PFSK-1 (cell line): Measurements from ENCODE around the gene UMODL1.

Experiments
- POLR2AphosphoS5 ChIP-seq: IDR thresholded peaks from 2 replicates; pipeline ENCODE4 v1.6.1; 2012; ENCODE audit warnings: low read depth, mild to moderate bottlenecking, control low read depth, low read length, moderate library complexity
- REST ChIP-seq, 2 experiments: IDR thresholded peaks; 2 replicates each; pipeline versions ENCODE4 v1.6.1 to v1.8.0; 2011 to 2012; ENCODE audit warnings: low read depth in 2 of 2, low read length in 2 of 2, control low read depth in 1 of 2, inconsistent platforms in 1 of 2, mild to moderate bottlenecking in 1 of 2, moderate library complexity in 1 of 2; ENCODE audit not compliant: insufficient read depth in 1 of 2
- SIN3A ChIP-seq: IDR thresholded peaks from 2 replicates; pipeline ENCODE4 v1.6.1; 2012; ENCODE audit warnings: mild to moderate bottlenecking, low read length, moderate library complexity, borderline replicate concordance; ENCODE audit not compliant: insufficient read depth
- TAF1 ChIP-seq: IDR thresholded peaks from 2 replicates; pipeline ENCODE4 v1.6.1; 2012; ENCODE audit warnings: low read length, control low read depth, borderline replicate concordance; ENCODE audit not compliant: insufficient read depth

- no peak for TF ChIP-seq POLR2AphosphoS5
- no peak for TF ChIP-seq REST (IDR thresholded peaks at IDR 0.05; ENCODE audit: insufficient read depth in 1 of 2, low read depth in 2 of 2, low read length in 2 of 2)
- TF ChIP-seq TAF1 = no peak
- TF ChIP-seq SIN3A = no peak
These were observed 43.5 kb downstream of the UMODL1 start for GRCh38 chr21:42114646-42115045.
